GM08714 (cell line): ENCODE results near the gene MYO3B.
"Not testable (repeated sequence)": the region's sequence is repeated elsewhere in the genome, so short reads cannot be mapped to it uniquely, and the experiment has no call there.

Experiments
- H3K4me3 ChIP-seq: fragments of 200-500 bp; sonication (Bioruptor generic); 2 replicates; pipeline ENCODE4 v1.5.1; 2014; ENCODE audit warnings: mild to moderate bottlenecking, low read length, inconsistent platforms
- ZNF274 ChIP-seq: IDR thresholded peaks from 2 replicates; pipeline ENCODE4 v1.6.1; 2012; ENCODE audit warnings: mild to moderate bottlenecking, low read depth, low read length

Gene MYO3B

GRCh38 chr2:170660409-170660808 lies 482.5 kb downstream of the MYO3B start:
- TF ChIP-seq ZNF274: no peak
- no peak overlapping the region for H3K4me3 ChIP-seq

- H3K4me3 ChIP-seq: no peak overlapping the region
- TF ChIP-seq ZNF274: no peak
These were observed 487.8 kb downstream of the MYO3B start for GRCh38 chr2:170665743-170666142.

GRCh38 chr2:170669909-170670308 lies 492.0 kb downstream of the MYO3B start:
- TF ChIP-seq ZNF274: no peak
- H3K4me3 ChIP-seq: no peak overlapping the region

GRCh38 chr2:170670651-170671050 lies 492.7 kb downstream of the MYO3B start:
- TF ChIP-seq ZNF274: no peak
- H3K4me3 ChIP-seq: no peak overlapping the region

- TF ChIP-seq ZNF274: no peak
These were observed 493.1 kb downstream of the MYO3B start for GRCh38 chr2:170671079-170671478.

GRCh38 chr2:170674282-170674681 lies 496.3 kb downstream of the MYO3B start:
- not testable (repeated sequence) for H3K4me3 ChIP-seq

More at GRCh38 chr2:170671079-170671478, 493.1 kb downstream of the MYO3B start:
- H3K4me3 ChIP-seq: no peak overlapping the region

GRCh38 chr2:170675701-170676100 lies 497.8 kb downstream of the MYO3B start:
- H3K4me3 ChIP-seq: no peak overlapping the region
- TF ChIP-seq ZNF274: no peak

GRCh38 chr2:170679607-170680079 lies 501.7 kb downstream of the MYO3B start:
- TF ChIP-seq ZNF274: no peak
- no peak overlapping the region for H3K4me3 ChIP-seq

- TF ChIP-seq ZNF274: no peak
- no peak overlapping the region for H3K4me3 ChIP-seq
These were observed 502.4 kb downstream of the MYO3B start for GRCh38 chr2:170680172-170680941.

GRCh38 chr2:170681311-170681710 lies 503.4 kb downstream of the MYO3B start:
- TF ChIP-seq ZNF274: no peak
- H3K4me3 ChIP-seq: no peak overlapping the region

- H3K4me3 ChIP-seq: no peak overlapping the region
- TF ChIP-seq ZNF274: no peak
These were observed 507.6 kb downstream of the MYO3B start for GRCh38 chr2:170685591-170685990.

- no peak overlapping the region for H3K4me3 ChIP-seq
- TF ChIP-seq ZNF274: no peak
These were observed 511.5 kb downstream of the MYO3B start for GRCh38 chr2:170689481-170689880.

- no peak for TF ChIP-seq ZNF274
These were observed 512.7 kb downstream of the MYO3B start for GRCh38 chr2:170690640-170691039.

GRCh38 chr2:170694316-170694715 lies 516.4 kb downstream of the MYO3B start:
- TF ChIP-seq ZNF274: no peak
- H3K4me3 ChIP-seq: no peak overlapping the region

More at GRCh38 chr2:170690640-170691039, 512.7 kb downstream of the MYO3B start:
- no peak overlapping the region for H3K4me3 ChIP-seq

GRCh38 chr2:170695521-170696410 lies 517.8 kb downstream of the MYO3B start:
- TF ChIP-seq ZNF274: no peak
- H3K4me3 ChIP-seq: no peak overlapping the region

GRCh38 chr2:170696948-170697347 lies 519.0 kb downstream of the MYO3B start:
- no peak overlapping the region for H3K4me3 ChIP-seq
- no peak for TF ChIP-seq ZNF274
